Pulmonary artery endothelial cell (primary cell): ENCODE measurements around the gene ACTR3C. TPM values are rescaled to one million over a fixed set of nuclear protein-coding genes. Genes with fewer than 3 reads are reported as not detected.
"Not testable (repeated sequence)": the region's sequence is repeated elsewhere in the genome, so short reads cannot be mapped to it uniquely, and the experiment has no call there.

ENCODE experiments used
- DNase-seq: peaks from one replicate; pipeline ENCODE4 v3.0.0-alpha.2; 2011; ENCODE audit warnings: low read depth, low spot score
- total RNA-seq: library from RNA; depleted of rRNA; stranded (reverse); fragments of >200 nt; gene quantifications from 2 replicates; pipeline ENCODE4 v1.2.3, GENCODE V29; 2014

Gene ACTR3C
- total RNA-seq, 1 donor from 2014 or later, result 0.20 TPM

DNA sequence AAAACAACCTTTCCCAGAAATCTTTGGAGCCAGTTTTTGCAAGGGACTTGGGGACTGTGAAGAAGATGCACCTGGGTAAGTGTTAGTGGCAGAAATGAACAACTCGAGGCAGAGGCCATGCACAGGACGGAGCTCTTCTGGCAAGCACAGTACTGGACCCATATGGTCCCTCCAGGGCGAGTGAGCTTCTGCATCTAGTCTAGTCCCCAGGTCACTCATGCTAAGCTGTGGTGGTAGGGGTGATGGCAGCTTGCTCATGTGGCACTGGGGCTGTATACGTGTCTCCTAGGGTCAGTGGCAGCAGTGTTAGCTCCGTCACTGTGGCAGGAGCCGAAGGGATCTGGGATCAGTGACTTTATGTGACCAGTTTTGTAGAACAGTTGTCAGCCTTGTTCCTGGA lies 9.5 kb downstream of the ACTR3C start:
- DNase-seq, result no peak

DNA sequence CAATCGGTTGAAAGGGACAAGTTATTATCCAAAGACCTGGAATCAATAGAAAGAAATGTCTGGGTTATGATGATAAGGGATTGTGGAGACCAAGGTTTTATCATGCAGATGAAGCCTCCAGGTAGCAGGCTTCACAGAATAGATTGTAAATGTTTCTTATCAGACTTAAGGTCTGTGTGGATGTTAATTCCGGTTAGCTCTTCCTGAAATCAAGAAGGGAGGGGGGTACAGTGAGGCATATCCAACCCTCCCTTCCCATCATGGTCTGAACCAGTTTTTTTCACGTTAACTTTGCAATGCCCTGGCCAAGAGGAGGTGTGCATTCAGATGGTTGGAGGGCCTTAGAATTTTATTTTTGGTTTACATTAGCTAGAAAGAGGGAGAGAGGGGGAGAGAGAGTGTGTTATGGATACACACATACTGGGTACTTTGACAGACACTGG lies 10.0 kb downstream of the ACTR3C start:
- DNase-seq, result no peak

- DNase-seq, result not testable (repeated sequence)
Observed at GRCh38 chr7:150312649-150313366, 10.5 kb downstream of the ACTR3C start.

- DNase-seq, result no peak
Observed at GRCh38 chr7:150311711-150312110, 11.6 kb downstream of the ACTR3C start.

GRCh38 chr7:150311146-150311545 lies 12.2 kb downstream of the ACTR3C start:
- no peak for DNase-seq

- no peak for DNase-seq
Observed at GRCh38 chr7:150308575-150308974, 14.8 kb downstream of the ACTR3C start.

DNA sequence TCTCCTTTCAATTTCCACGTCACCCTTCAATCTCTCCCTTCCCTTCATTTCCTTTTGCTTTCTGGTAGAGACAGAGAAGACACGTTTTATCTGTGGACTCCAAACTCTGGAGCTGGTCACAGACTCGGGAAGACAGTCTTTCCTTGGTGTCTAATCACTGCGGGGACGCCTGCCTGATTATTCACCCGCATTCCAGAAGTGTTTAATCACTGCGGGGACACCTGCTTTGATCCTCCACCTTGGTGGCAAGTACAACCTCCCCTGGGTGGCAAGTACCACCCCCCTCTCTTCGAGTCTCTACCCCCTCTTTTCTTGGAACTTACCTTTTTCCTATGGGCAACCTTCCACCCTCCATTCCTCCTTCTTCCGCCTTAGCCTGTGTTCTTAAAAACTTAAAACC lies 15.4 kb downstream of the ACTR3C start:
- no peak for DNase-seq

GRCh38 chr7:150307129-150307528 lies 16.2 kb downstream of the ACTR3C start:
- no peak for DNase-seq

DNA sequence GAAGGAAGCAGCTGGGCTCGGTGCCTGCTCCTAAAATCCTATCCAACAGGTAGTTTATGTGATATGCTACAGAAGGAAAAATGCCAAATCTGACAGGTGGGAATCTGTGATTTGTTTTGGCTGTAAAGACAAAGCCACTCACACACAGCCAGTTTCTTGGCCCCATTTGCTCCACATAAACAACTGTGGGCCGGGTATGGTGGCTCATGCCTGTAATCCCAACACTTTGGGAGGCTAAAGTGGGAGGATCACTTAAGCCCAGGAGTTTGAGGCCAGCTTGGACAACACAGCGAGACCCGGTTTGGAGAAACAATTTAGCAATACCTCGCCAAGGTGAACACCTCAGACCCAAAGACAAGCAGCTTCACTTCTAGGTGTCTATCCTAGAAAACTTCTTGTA lies 17.0 kb downstream of the ACTR3C start:
- not testable (repeated sequence) for DNase-seq

DNA sequence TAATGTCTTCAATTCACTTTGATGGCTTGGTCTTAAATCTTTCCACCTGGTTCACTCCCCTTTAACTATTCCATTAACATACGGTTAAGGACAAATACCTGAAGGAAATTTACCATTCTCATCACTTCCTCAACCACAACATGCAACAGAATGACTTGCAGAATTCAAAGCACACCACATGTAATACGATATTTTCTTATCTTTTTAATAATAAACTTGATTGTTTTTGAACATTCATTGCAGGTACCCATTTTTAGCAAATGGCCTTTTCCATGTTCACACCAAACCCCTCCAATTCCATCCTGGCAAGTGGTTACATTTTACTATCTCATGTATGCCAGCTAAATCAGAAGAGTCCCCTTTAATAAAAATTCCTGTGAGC lies 17.5 kb downstream of the ACTR3C start:
- DNase-seq, result not testable (repeated sequence)

DNA sequence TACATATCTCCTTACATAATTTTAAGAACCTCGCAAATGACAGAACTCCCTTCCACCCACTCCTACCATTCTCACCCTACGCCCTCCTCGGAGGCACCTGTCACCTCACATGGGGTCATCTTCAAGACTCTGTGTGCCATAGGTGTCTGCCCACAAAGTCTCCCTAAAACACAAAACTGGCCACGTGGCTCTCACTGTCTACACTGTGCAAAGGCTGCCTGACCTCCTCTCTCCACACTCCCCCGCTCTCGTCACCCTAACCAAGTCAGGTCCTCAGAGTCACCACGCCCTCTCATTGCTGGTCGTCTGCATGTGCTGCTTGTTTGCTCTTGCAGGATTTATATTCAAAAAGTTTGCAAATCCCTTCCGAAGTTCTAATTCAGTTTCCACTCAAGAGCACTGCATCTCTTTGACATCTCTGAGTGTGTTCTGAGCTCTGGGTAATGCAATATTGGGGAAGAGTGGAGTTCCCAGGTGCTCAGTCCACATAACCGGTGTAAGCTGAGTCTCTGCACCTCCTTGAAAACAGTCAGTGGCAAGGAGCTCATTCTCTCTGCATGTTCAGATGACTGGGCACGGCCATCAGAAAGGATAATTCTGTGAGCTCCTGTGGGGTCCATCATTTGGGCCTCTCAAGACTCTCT lies 18.0 kb downstream of the ACTR3C start:
- not testable (repeated sequence) for DNase-seq

DNA sequence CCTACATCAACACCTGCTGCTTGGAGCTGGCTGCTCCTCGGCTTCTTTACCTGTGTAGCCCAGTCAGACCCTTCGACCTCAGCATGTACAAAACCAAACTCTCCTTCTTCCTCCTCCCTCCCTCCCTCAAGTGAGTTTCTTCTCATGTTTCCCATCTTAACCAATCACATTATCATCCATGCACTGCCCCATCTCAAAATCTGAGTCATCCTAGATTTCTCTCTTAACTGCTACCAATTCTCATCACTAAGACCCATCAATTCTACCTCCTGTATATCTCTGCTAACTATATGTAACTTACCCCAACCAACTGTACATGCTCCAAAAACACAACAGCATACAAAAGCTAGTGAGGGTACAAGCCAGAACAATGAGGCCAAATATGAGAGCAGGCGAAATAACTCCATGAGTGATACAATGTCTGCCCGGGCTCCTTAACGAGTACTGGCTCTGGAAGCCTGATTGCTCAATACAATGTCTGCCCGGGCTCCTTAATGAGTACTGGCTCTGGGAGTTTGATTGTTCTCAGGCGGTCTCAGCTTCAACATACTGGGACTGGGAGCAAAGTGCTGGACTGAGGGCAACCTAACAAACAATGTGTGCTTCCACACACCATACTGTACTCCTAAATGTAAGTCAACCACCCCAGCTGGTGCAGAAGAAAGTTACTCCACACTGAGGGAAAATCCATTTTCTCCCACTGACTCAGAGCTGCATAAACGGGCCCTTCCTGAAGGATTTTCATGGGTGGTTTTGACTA lies 18.7 kb downstream of the ACTR3C start:
- not testable (repeated sequence) for DNase-seq

DNA sequence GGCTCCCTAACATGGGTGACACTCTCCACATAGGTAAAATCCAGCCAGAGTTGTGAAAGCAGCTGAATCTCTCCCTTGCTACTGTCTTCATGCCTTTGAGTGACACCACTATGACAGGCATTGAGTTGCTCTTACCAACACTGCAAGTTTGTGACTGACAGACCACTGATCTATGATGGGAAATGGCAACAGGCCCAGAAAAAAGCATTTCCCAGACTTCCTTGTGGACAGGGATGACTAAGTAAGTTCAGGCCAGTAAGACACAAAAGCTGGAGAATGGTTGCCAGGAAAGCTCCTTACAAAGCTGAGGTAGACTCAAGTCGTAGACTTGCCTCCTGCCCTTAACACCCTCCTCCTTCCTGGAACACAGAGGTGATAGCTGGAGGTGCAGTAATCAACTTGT lies 20.4 kb downstream of the ACTR3C start:
- DNase-seq, result not testable (repeated sequence)

DNA sequence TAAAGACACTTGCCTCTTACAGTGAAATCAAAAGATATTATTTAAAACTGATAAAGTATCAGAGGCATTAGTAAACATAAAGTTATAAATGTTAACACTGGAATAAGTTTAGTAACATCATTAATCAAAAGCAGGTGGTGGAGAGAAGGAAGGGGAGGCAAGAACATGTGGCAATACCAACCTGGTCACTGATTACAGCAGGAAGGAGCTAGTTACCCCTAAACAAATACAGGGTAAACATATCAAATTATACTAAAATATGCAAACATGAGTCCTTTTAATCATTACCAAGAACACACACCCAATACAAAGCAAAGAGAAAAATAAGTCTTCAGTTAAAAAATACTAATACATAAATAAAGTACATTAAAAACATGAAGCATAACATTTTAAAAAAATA lies 25.4 kb downstream of the ACTR3C start:
- not testable (repeated sequence) for DNase-seq

DNA sequence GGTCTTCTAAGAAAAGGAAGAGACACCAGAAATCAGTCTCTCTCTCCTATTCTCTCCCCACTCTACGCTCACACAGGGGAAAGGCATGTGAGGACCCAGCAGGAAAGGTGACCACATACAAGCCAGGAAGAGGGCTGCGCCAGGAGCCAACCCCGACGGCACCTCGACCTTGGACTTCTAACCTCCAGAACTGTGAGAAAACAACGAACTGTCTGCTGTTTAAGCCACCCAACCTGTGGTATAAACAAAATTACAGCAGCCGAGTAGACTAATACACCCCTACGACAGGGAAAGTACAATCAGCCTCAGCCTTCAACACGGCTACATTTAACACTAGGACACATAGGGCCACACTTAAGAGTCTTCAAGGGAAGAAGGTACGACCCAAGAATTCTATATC lies 26.5 kb downstream of the ACTR3C start:
- DNase-seq, result not testable (repeated sequence)

DNA sequence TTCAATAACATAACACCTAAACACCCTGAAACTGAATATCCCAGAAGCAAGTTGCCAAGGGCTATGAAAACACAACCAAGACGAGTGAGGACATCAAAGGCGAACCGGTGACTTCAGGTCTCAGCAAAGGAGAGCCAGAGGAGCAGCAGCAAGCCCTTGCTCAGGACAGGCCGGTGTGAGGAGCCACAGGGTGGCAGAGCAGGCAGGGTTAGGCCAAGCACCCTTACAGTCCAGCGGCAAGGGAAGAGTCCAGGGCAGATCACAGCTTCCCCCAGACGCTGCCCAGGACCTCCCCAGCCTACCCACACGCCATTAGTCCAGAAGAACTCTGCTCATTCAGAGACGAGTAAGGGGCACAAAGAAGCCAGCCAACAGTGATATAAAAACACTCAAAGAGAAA lies 27.7 kb downstream of the ACTR3C start:
- DNase-seq, result not testable (repeated sequence)

DNA sequence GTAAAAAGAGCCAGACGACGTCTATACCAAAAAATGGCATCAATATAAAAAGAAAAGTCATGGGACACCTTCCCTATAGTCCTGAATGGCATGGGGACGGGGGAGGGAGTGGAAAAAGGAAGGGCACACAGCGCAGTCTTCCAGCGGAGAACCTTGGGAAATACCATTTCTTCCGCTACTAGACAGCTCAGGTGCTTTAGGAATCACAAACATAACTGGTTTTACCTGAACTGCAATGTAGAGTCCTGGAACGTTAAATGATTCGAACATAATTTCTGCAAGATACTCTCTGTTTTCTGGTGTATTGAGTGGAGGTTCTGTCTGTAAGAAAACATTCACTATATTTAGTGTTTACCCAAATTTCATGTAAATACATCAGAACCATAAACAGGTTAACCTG lies 28.3 kb downstream of the ACTR3C start:
- DNase-seq, result not testable (repeated sequence)

DNA sequence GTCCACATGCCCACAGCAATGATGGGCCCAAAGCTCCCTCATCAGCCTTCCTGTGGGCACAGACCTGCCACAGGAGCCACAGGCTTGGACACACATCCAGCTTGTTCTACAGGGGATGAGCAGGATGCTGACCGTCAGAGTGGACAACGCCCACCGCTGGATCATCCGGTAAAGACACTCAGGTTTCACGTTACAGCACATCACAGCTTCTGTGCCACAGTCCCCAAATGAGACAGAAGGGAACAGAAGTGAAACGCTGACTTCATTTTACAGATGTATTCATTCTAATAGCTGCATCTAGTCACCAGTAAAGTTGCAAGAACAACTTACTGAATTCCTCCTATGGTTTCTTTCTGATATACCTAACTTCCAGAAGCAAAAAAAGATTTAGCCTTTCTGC lies 33.0 kb downstream of the ACTR3C start:
- DNase-seq, result not testable (repeated sequence)

DNA sequence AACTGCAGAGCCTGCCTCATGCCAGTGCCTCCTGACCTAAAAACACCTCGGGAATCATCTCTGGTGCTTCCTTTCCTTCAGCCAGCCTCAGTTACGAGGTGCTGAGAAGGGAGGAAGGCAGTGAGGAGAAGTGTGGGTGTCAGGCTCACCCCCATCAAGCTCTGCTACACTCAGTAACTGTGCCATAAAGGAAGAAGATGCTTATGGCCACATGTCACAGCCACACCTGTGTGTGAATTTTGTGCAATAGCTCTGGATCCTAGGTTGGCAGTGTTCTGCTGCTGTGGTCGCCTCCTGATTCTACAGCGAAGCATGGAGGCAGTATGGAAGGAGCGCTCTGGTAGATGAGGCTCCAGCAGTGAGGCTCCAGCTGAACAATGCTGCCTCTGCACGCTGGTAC lies 34.5 kb downstream of the ACTR3C start:
- not testable (repeated sequence) for DNase-seq

DNA sequence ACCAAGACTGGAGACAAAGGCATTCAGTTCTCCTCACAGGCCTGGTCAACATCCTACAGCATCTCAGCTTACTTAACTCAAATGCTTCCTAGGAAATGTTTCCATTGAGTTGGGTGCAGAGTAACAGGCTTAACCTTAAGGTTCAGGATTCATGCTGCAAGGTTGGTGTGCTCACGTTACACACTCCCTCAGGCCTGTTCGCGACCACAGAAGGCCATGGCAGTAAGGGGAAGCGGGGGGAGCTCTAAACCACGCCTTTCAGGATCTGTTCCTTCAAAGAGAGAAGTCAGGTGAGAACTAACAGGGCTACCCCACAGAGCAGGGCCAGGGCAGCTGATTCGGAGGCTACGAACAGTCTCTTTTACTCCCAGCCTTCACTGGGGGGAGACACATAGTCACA lies 35.5 kb downstream of the ACTR3C start:
- not testable (repeated sequence) for DNase-seq

DNA sequence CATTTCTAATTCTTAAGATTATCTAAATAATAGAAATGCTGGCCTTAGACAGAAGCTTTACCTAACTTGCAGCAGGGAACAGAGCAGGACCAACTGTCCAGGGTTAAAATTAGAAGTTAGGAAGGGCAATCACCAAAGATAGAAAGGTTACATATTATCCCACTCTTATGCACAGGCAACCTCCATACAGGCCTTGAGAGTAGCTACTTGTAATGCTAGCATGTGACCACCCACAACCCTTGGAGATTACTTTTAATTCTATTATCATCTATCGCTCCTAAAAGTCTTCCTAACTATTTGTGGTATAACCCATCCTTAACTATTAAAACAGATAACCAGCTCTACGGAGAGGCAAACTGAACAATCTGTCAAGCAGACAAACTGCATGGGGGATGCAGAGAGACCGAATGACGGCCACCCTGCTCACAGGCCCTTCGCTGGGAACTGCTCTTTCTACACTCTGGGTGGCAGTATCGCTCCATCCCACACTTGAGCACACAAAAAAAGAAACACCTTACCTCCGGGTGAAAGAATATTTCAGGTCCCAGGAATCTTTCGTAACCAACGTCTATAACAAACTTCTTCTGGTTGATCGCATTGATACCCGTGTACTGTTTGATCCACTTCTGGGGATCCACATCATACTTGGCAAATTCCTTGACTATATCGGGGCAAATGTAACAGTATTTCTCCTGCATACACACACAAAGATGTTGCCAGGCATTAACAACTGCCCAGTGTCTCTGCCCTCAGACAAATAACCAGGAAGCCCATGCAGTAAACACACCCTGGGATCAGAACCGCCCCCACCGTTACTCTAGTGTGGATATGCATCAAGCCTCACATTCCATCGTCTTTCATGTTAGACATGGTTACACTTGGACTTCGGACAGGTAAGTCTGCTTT lies 37.2 kb downstream of the ACTR3C start:
- DNase-seq, result not testable (repeated sequence)
